Heart left ventricle (tissue), 16 donors: ENCODE data around the gene SLC2A9. TPM values are rescaled to one million over a fixed set of nuclear protein-coding genes. Genes with fewer than 3 reads are reported as not detected.
A peak's percentile ranks its signal among the peaks of the same experiment; 100 is the strongest.

Source experiments
- ATAC-seq, 4 donors: fragments of 200-7000 bp; cut with Tn5 transposase; one replicate each; pipeline ENCODE4 v1.9.1; 2020 to 2022; ENCODE audit warnings: moderate library complexity in 4 of 4, mild to moderate bottlenecking in 3 of 4, moderate number of reproducible peaks in 1 of 4
- DNase-seq, 5 donors: peaks; one replicate each; pipeline ENCODE4 v3.0.0-alpha.2; 2020
- H3K27ac ChIP-seq, 12 donors: fragments of 200-600 bp; sonication (generic) in 4 of 12; one replicate each; pipeline versions ENCODE4 v1.5.0 to v1.8.0; 2016 to 2022; ENCODE audit warnings: mild to moderate bottlenecking in 2 of 12
- H3K27me3 ChIP-seq, 9 donors: fragments of 200-600 bp; sonication (generic) in 2 of 9; one replicate each; pipeline versions ENCODE4 v1.5.1 to v1.8.0; 2016 to 2022; ENCODE audit warnings: mild to moderate bottlenecking in 3 of 9
- H3K36me3 ChIP-seq, 9 donors: fragments of 200-600 bp; sonication (generic) in 2 of 9; one replicate each; pipeline versions ENCODE4 v1.5.0 to v1.8.0; 2018 to 2022; ENCODE audit warnings: mild to moderate bottlenecking in 2 of 9
- H3K4me1 ChIP-seq, 12 donors: fragments of 200-600 bp; sonication (generic) in 4 of 12; one replicate each; pipeline versions ENCODE4 v1.5.0 to v1.8.0; 2016 to 2022; ENCODE audit warnings: mild to moderate bottlenecking in 3 of 12
- H3K4me3 ChIP-seq, 12 donors: fragments of 200-600 bp; sonication (generic) in 4 of 12; one replicate each; pipeline versions ENCODE4 v1.5.0 to v1.8.0; 2017 to 2022; ENCODE audit warnings: mild to moderate bottlenecking in 9 of 12, moderate library complexity in 4 of 12
- H3K9me3 ChIP-seq, 12 donors: fragments of 200-600 bp; sonication (generic) in 4 of 12; one replicate each; pipeline versions ENCODE4 v1.5.0 to v1.8.0; 2016 to 2022; ENCODE audit warnings: mild to moderate bottlenecking in 1 of 12
- CTCF ChIP-seq, 12 donors: fragments of 200-600 bp; sonication (generic) in 4 of 12; IDR thresholded peaks; one replicate each; pipeline versions ENCODE4 v1.5.0 to v1.8.0; 2018 to 2022; ENCODE audit warnings: antibody characterized with exemption in 12 of 12, mild to moderate bottlenecking in 5 of 12
- POLR2A ChIP-seq, 2 donors: fragments of 450-650 bp; IDR thresholded peaks; one replicate each; pipeline ENCODE4 v1.6.1; 2017; ENCODE audit warnings: antibody characterized with exemption in 2 of 2, mild to moderate bottlenecking in 2 of 2, moderate library complexity in 2 of 2
- WGBS, 4 donors: extraction: QIAGEN DNeasy Blood & Tissue Kit in 2 of 4; methylation state at CpG; one replicate each; pipeline versions ENCODE4 v1.1.5 to v1.1.7; 2013 to 2018; 5-methylcytosine and 5-hydroxymethylcytosine counted together
- intact Hi-C, 10 donors: fragments of 100-400 bp; cut with DNase I; formaldehyde crosslinking; loops; one replicate each; pipeline versions ENCODE4 v1.11.1 to v1.14.2; 2022
- polyA plus RNA-seq, 2 donors: library from polyadenylated mRNA; stranded (reverse); fragments of 200-250 nt; gene quantifications; one replicate each; pipeline ENCODE4 v1.2.3, GENCODE V29; 2013
- total RNA-seq, 9 donors: library from RNA; depleted of rRNA in 2 of 9; stranded (reverse); fragments of >200 nt in 2 of 9; fragmentation: NEBNext Ultra II Directional in 3 of 9; extraction: Animal tissue kit (Norgen Biotek cat#: 25700) in 3 of 9; gene quantifications; one replicate each; pipeline versions ENCODE4 v1.1.0 to v1.2.4, GENCODE V29; 2016 to 2023
- donor health status: ischemic (EF 13 %, LVEDD 7.1; RV severe dilation, severe dysfunction).
- donor health status: healthy with polysubstance abuse.
- donor health status: DM: no; HTN: yes; CAD: no.
- donor health status: DM: no; HTN: no; CAD: no.
- donor health status: ischemic (EF 25% LVEDD 6.9; RV normal size, moderate dysfunction).
- donor health status: ischemic (EF 25% LVEDD 5.7; RV mildly dilated, moderate dysfunction).
- donor health status: healthy.
- donor health status: DM: yes; HTN: yes; CAD: no.
- donor health status: ischemic (EF 35%, LVEDD 5.7; RV mildly dilated, moderate dysfunction).
- donor health status: nonischemic (EF 11% LVEDD 7.7; RV severe dilation, severe dysfunction).
- donor health status: DM: yes; HTN: yes; CAD: no.
- donor health status: PGD.
- donor health status: ischemic (EF 29% LVEDD 5.4; RV normal size, mild dysfunction).
- donor health status: nonischemic (EF 23%, LVEDD 6.1; RV moderate dilation, normal function).

Gene SLC2A9
- total and polyA plus RNA-seq, 11 donors: 1.6 to 15.1 (median 5.1) TPM

GRCh38 chr4:9845791-9846493, 175.4 kb downstream of the SLC2A9 start:
- TF ChIP-seq CTCF (IDR thresholded peaks at IDR 0.05) (no peak), POLR2A (IDR thresholded peaks at IDR 0.05) (no peak)
- intact Hi-C loops: no loop called here

GRCh38 chr4:9841072-9841471, 180.2 kb downstream of the SLC2A9 start:
- intact Hi-C loops: no loop called here
- 88 to 94% (median 91%) methylated on average over 2 of the region's 2 CpGs for WGBS, 4 donors
- no peaks in the 10 kb centered on the region for H3K36me3 ChIP-seq
- TF ChIP-seq POLR2A (IDR thresholded peaks at IDR 0.05): no peak
- TF ChIP-seq CTCF (IDR thresholded peaks at IDR 0.05): no peak
- DNase-seq (no peak), ATAC-seq (no peak)
- no peak overlapping the region for H3K27ac ChIP-seq
- no peaks in the 10 kb centered on the region for H3K4me1 ChIP-seq
- peaks cover 0 to 32% (median 13%) of the 10 kb centered on the region in 12 donors for H3K9me3 ChIP-seq
- H3K27me3 ChIP-seq: no peaks in the 10 kb centered on the region
- no peak overlapping the region for H3K4me3 ChIP-seq

More at GRCh38 chr4:9845791-9846493, 175.4 kb downstream of the SLC2A9 start:
- no peak for ATAC-seq
- H3K9me3 ChIP-seq: peaks cover 0 to 15% (median 7%) of the 10 kb centered on the region in 12 donors
- no peaks in the 10 kb centered on the region for H3K4me1 ChIP-seq
- H3K27ac ChIP-seq: no peak overlapping the region
- H3K27me3 ChIP-seq: no peaks in the 10 kb centered on the region
- WGBS, 4 donors: 91 to 94% (median 93%) methylated on average over 9 of the region's 9 CpGs
- no peak overlapping the region for H3K4me3 ChIP-seq
- no peak for DNase-seq
- H3K36me3 ChIP-seq: no peaks in the 10 kb centered on the region

- 84 to 88% (median 85%) methylated on average over 5 of the region's 5 CpGs for WGBS, 4 donors
- Histone ChIP-seq H3K27me3 (no peaks in the 10 kb centered on the region), H3K4me1 (no peaks in the 10 kb centered on the region), H3K36me3 (no peaks in the 10 kb centered on the region), H3K27ac (no peak overlapping the region), H3K4me3 (no peak overlapping the region), H3K9me3 (peaks cover 0 to 12% (median 2%) of the 10 kb centered on the region in 12 donors)
- DNase-seq (no peak), ATAC-seq (no peak)
- no peak for TF ChIP-seq CTCF (IDR thresholded peaks at IDR 0.05)
- no peak for TF ChIP-seq POLR2A (IDR thresholded peaks at IDR 0.05)
- intact Hi-C loops: loop anchor here in 1 of 10 donors (10.0 kb wide), 1 partner anchor 51 kb away; the partner anchor contains the start of gene DRD5
Measured at GRCh38 chr4:9835430-9835829, 185.9 kb downstream of the SLC2A9 start.

- WGBS, 4 donors: 92 to 95% (median 94%) methylated on average over 5 of the region's 5 CpGs
- intact Hi-C loops: loop anchor here in 1 of 10 donors (10.0 kb wide), 1 partner anchor 49 kb away; the partner anchor contains the start of gene DRD5
- H3K4me1 ChIP-seq: no peaks in the 10 kb centered on the region
- peak in 3 of 4 donors; percentile 50 to 71 (median 51) for ATAC-seq
- TF ChIP-seq CTCF (IDR thresholded peaks at IDR 0.05) (no peak), POLR2A (IDR thresholded peaks at IDR 0.05) (no peak)
- H3K36me3 ChIP-seq: no peaks in the 10 kb centered on the region
- no peak overlapping the region for H3K4me3 ChIP-seq
- H3K27ac ChIP-seq: no peak overlapping the region
- H3K27me3 ChIP-seq: no peaks in the 10 kb centered on the region
- peaks cover 0 to 3% (median 0%) of the 10 kb centered on the region in 12 donors for H3K9me3 ChIP-seq
- no peak for DNase-seq
Measured at GRCh38 chr4:9833421-9833820, 187.9 kb downstream of the SLC2A9 start.
